Right atrium auricular region (tissue), 2 donors: ENCODE data around the gene HSPA4. TPM values are rescaled to one million over a fixed set of nuclear protein-coding genes. Genes with fewer than 3 reads are reported as not detected.

Experiments
- DNase-seq: peaks from one replicate; pipeline ENCODE4 v3.0.0-alpha.2; 2019; ENCODE audit warnings: low spot score
- H3K27ac ChIP-seq, 2 donors: fragments of 200-600 bp; sonication (generic); 1 replicate in 1 of 2; 2 replicates in 1 of 2; pipeline ENCODE4 v1.5.1; 2016 to 2019
- H3K27me3 ChIP-seq, 2 donors: fragments of 200-600 bp; sonication (generic); one replicate each; pipeline versions ENCODE4 v1.5.1 to v1.6.0; 2017 to 2019
- H3K36me3 ChIP-seq: fragments of 200-600 bp; sonication (generic); one replicate; pipeline ENCODE4 v1.5.1; 2016
- H3K4me1 ChIP-seq, 2 donors: fragments of 200-600 bp; sonication (generic); one replicate each; pipeline versions ENCODE4 v1.5.1 to v1.6.0; 2017 to 2019
- H3K4me3 ChIP-seq, 2 donors: fragments of 200-600 bp; sonication (generic); 1 replicate in 1 of 2; 2 replicates in 1 of 2; pipeline ENCODE4 v1.5.1; 2017 to 2019; ENCODE audit warnings: mild to moderate bottlenecking in 1 of 2, moderate library complexity in 1 of 2
- H3K9me3 ChIP-seq, 2 donors: fragments of 200-600 bp; sonication (generic); one replicate each; pipeline ENCODE4 v1.5.1; 2019
- CTCF ChIP-seq, 2 donors: fragments of 200-600 bp; sonication (generic); IDR thresholded peaks; one replicate each; pipeline ENCODE4 v1.5.1; 2019; ENCODE audit warnings: antibody characterized with exemption in 2 of 2
- total RNA-seq, 2 donors: library from RNA; depleted of rRNA; stranded (reverse); fragments of >200 nt; gene quantifications; one replicate each; pipeline ENCODE4 v1.1.0, GENCODE V29; 2016

The HSPA4 gene
- total RNA-seq, 2 donors from 2014 or later = 50.4 to 56.3 TPM

- no peak for DNase-seq
- H3K9me3 ChIP-seq = no peaks in the 10 kb centered on the region
- H3K27ac ChIP-seq = no peak overlapping the region
- peaks cover 25% of the 10 kb centered on the region for H3K36me3 ChIP-seq
- H3K4me3 ChIP-seq = no peak overlapping the region
- H3K27me3 ChIP-seq = no peaks in the 10 kb centered on the region
- no peak for TF ChIP-seq CTCF (IDR thresholded peaks at IDR 0.05)
- H3K4me1 ChIP-seq = no peaks in the 10 kb centered on the region
Observed at GRCh38 chr5:133065471-133065870, 13.7 kb downstream of the HSPA4 start.

- no peak overlapping the region for H3K4me3 ChIP-seq
- no peak overlapping the region for H3K27ac ChIP-seq
- no peak for TF ChIP-seq CTCF (IDR thresholded peaks at IDR 0.05)
- DNase-seq = no peak
- no peaks in the 10 kb centered on the region for H3K4me1 ChIP-seq
- H3K36me3 ChIP-seq = peaks cover 31% of the 10 kb centered on the region
- H3K27me3 ChIP-seq = no peaks in the 10 kb centered on the region
- H3K9me3 ChIP-seq = no peaks in the 10 kb centered on the region
Observed at GRCh38 chr5:133066045-133066444, 14.2 kb downstream of the HSPA4 start.

- DNase-seq = no peak
- no peaks in the 10 kb centered on the region for H3K9me3 ChIP-seq
- peaks cover 60% of the 10 kb centered on the region for H3K36me3 ChIP-seq
- H3K27ac ChIP-seq = no peak overlapping the region
- no peak for TF ChIP-seq CTCF (IDR thresholded peaks at IDR 0.05)
- no peak overlapping the region for H3K4me3 ChIP-seq
- H3K27me3 ChIP-seq = no peaks in the 10 kb centered on the region
- no peaks in the 10 kb centered on the region for H3K4me1 ChIP-seq
Observed at GRCh38 chr5:133072021-133072420, 20.2 kb downstream of the HSPA4 start.

- peaks cover 41% of the 10 kb centered on the region for H3K36me3 ChIP-seq
- no peak overlapping the region for H3K27ac ChIP-seq
Observed at GRCh38 chr5:133075572-133076536, 24.0 kb downstream of the HSPA4 start.

GRCh38 chr5:133079048-133079447 lies 27.2 kb downstream of the HSPA4 start:
- no peaks in the 10 kb centered on the region for H3K27me3 ChIP-seq
- peaks cover 25% of the 10 kb centered on the region for H3K36me3 ChIP-seq
- TF ChIP-seq CTCF (IDR thresholded peaks at IDR 0.05) = no peak
- no peak overlapping the region for H3K27ac ChIP-seq
- H3K9me3 ChIP-seq = no peaks in the 10 kb centered on the region
- no peaks in the 10 kb centered on the region for H3K4me1 ChIP-seq
- no peak overlapping the region for H3K4me3 ChIP-seq
- no peak for DNase-seq

More at GRCh38 chr5:133075572-133076536, 24.0 kb downstream of the HSPA4 start:
- DNase-seq = no peak
- Histone ChIP-seq H3K4me3 (no peak overlapping the region), H3K9me3 (no peaks in the 10 kb centered on the region), H3K4me1 (no peaks in the 10 kb centered on the region), H3K27me3 (no peaks in the 10 kb centered on the region)
- TF ChIP-seq CTCF (IDR thresholded peaks at IDR 0.05) = no peak
